ENCODE results near the gene PTH.

The PTH gene

DNA sequence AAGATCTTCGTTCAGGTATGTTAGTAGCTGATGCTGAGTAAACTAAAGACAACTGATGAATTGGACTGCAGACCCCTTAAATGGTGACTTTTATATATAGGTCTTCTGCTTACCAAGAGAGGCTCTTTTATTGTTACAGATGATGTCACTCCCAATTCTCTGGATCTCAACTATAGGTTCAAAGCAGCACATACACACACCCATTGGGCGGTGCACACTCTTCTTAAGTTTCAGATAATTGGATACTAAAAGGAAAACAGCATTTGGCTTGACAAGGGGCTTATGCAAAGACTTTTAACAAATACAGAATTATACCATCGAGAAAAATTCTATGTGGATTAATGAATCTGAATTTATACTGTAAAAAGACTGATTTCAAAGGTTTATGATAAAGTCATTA, at the start of gene PTH:
PTH (minus strand) TSS at position 69 of the 400 bp plus-strand sequence. CDS start 3,142 bp downstream, outside the sequence.
- no peak for DNase-seq (ENCODE audit: low spot score)

DNA sequence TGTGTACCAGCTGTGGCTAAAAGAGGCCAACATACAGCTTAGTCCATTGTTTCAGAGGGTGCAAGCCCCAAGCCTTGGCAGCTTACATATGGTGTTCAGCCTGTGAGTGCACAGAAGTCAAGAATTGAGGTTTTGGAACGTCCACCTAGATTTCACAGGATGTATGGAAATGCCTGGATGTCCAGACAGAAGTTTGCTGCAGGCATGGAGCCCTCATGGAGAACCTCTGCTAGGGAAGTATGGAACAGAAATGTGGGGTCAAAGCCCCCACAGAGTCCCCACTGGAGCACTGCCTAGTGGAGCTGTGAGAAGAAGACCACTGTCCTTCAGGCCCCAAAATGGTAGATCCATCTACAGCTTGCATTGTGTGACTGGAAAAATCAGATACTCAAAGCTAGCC, 42.2 kb upstream of the PTH start:
- no peak for DNase-seq (ENCODE audit: low spot score)

- DNase-seq (ENCODE audit: low spot score) = no peak
Measured at GRCh38 chr11:13535819-13536218, 40.0 kb upstream of the PTH start.

GRCh38 chr11:13534358-13534757, 38.6 kb upstream of the PTH start:
- no peak for DNase-seq (ENCODE audit: low spot score)

- DNase-seq (ENCODE audit: low spot score) = no peak
Measured at GRCh38 chr11:13525257-13525656, 29.5 kb upstream of the PTH start.

- DNase-seq (ENCODE audit: low spot score) = no peak
Measured at GRCh38 chr11:13503393-13503792, 7.6 kb upstream of the PTH start.

DNA sequence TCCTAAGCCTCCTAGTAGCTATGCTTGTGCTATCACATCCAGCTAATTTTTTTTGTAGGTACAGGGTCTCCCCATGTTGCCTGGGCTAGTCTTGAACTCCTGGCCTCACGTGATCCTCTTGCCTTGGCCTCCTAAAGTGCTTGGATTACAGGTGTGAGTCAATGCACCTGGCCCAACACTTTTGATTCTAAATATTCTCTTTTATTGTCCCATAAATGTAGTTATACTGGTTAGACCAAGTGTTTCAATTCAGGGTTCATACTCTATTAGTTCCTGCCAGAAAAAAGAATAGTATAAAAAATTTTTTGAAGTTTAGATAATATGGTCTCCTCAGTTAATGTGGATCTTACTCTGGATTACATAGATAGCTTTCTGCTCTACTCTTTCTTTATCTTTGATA, 6.7 kb upstream of the PTH start:
- DNase-seq (ENCODE audit: low spot score) = no peak

DNA sequence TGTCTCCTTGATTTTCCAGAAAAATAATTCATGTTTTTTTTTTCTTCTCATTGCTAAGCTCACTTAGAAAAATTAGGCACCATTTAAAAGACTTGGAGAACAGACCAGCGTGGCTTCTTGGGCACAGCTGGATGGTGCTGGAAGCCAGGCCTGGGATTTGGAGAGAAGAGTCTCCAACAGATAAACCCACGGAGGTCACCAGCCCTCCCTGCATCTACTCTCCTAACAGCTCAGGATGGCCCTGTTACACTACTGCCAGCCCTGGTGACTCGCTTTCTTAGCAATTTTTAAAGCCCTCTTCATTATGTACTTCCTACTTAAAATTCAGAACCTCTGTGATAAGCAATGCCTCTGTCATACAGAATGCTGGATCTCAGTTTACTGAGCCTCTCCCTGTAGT, 1.7 kb downstream of the PTH start:
- no peak for DNase-seq (ENCODE audit: low spot score)

DNA sequence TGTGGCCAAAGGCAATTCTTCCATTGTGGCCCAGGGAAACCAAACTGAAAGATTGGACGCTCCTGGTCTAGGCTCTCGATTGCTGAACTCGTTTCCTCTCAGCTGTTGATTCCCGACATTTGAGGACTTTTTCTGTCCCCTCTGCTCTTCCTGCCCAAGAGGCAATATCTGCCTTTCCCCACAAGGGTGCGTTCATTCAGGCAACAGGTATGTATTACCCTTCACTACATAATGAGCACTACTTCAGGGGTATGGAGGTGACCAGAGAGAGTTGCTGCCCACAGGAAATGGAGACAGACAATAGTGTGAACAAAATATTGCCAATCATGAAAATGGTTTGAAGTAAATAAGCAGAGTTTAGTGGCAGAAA, 8.2 kb downstream of the PTH start:
- DNase-seq (ENCODE audit: low spot score) = peak; percentile 34

- DNase-seq (ENCODE audit: low spot score) = no peak
Measured at GRCh38 chr11:13486926-13487660, 8.7 kb downstream of the PTH start.

- no peak for DNase-seq (ENCODE audit: low spot score)
Measured at GRCh38 chr11:13480198-13480597, 15.6 kb downstream of the PTH start.

DNA sequence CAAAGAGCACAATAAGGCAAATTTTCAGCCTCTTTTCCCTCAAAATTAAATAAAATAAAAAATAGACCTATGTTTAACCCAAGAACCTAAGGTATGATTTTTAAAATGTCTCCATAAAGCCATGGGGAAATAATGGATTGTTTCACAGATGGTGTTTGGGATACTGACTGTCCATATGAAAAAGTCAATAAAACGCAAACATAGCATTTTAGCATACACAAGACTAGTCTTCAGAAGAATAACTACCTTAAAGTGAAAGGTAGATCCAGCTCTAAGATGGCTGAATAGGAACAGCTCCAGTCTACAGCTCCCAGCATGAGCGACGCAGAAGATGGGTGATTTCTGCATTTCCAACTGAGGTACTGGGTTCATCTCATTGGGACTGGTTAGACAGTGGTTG, 16.1 kb downstream of the PTH start:
- DNase-seq (ENCODE audit: low spot score) = no peak

DNA sequence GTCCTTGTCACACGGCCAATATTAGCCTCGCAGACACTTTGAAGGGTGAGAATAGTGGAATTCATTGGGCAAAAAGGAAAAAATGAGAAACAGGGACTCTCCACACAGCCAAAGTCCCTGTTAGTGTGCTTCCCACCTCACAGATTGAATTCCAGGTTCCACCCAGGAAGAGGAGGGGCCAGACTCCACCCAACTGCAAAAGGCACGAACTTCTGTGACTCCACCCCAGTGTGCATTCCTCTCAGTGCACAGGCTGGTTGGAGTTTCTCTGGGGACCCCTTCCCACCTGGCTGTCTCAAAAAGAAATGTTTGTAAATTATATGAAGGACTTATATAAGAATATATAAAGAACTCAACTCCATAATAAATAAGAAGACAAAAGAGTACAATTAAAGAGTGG, 20.7 kb downstream of the PTH start:
- DNase-seq (ENCODE audit: low spot score) = no peak

DNA sequence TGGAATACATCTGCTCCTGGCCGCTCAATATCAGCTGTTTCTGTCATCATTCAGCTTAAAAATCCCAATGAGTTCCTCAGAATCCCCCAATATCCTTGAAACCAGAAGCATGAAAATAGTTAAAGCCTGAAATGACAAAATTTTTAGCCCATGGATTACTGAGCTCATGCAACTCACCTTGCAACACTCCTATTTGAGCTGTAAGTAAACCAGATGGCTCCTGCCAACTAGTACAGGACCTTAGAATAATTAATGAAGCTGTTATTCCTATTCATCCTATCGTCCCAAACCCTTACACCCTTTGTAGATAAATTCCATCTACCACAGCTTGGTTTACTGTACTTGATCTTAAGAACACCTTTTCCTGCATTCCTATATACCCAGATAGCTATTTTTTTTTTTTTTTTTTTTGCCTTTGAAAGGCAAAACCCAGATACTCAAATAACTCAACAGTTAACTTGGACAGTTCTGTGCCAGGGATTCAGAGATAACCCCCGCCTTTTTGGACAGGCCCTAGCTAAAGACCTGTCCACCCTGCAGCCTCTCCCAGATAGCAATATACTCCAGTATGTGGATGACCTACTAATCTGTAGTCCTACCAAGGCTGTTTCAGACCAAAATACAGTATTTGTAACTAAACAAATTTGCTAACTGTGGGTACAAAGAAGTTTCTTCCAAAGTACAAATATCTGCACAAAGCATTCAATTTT, 22.6 kb downstream of the PTH start:
- no peak for DNase-seq (ENCODE audit: low spot score)

GRCh38 chr11:13468750-13469149, 27.0 kb downstream of the PTH start:
- DNase-seq (ENCODE audit: low spot score) = no peak

DNA sequence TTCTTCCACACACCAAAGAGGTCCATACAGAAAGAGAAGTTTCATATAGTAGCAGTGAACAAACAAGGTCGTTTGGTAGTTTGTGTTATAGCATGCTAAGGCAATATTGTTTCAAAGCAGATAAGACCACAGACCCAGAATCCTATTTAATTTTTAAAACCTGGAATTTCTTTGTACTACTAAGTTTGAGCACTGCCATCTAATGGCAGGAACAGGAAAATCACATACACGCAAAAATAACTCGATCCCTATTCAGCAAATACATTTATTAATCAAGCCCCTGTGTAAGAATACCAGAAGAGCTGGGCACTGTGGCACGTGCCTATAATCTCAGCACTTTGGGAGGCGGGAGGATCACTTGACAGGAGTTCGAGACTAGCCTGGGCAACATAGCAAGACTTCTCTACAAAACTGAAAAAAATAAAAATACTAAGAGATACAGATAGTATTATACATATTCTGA, 29.9 kb downstream of the PTH start:
- DNase-seq (ENCODE audit: low spot score) = no peak

GRCh38 chr11:13463779-13464290, 32.0 kb downstream of the PTH start:
- DNase-seq (ENCODE audit: low spot score) = no peak

DNA sequence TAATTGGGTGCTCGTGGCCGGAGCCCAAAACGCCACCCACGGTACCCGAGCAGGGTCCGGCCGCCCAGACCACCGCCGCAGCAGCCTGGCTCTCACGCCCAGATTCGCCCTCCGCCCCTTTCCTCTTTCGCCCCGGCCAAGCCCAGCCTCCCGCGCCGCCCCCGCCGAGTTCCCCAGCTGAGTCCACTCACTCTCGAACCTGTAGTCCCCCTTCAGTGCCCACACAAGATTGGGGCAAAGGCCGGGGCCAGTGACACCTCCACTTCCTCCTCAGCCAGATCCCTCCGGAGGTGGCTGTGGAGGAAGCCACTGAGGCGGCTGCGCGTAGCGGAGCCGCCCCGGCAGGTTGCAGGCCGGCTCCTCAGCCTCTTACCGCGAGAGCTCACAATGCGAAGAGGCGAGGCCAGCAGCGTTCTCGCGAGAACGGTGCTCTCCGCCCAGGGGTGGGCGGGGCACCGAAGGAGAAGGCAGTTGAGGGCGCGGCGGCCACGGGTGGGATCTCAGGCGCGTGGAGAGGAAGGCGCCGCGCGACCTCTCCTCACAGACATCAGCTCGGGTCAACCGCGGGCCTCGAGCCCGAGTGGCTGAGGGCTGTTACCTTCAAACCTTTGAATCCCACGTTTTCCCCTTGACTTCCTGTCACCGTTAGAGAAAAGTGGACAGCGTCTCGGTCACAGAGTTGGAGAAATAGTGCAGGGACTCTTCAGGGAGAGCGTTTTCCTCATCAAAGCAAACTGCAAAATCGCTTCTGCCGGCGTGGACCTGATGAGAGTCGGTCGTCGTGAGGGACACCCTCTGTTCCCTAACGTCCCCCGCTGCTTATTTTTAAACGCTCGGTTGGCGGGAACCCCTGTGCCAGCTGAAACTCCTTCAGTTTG, 32.7 kb downstream of the PTH start, which contains the start of gene BTBD10:
BTBD10 (minus strand) TSS at position 322 of the 878 bp plus-strand sequence. CDS start 18,098 bp downstream, outside the sequence.
- DNase-seq (ENCODE audit: low spot score) = peak; percentile 59

DNA sequence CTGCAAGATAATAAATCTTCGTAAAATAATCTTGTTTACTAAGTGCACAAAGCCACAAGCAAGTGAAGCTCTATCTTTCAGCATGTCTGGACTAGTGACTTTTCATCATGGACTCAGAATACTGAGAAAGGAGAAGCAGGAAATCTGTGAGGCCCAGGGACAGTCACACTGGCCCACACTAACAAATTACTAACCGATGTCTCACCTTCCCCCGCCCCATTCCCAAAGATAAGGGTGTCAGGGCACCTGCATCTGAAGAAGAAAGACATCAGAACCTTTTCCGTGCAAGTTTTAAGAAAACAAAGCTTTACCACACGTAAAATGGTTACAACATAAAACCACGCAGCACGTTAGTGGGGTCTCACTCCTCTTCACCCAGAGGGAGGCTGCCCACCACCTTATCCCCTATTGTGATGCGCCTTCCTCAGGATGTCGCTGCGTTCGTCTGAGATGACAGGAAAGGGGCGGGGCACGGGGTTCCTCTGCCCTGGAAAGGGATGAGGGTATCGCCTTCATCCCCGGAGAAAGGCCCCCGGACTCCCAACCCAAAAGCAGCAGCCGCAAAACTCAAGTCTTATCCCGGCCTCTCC, 33.4 kb downstream of the PTH start:
- DNase-seq (ENCODE audit: low spot score) = peak; percentile 29

DNA sequence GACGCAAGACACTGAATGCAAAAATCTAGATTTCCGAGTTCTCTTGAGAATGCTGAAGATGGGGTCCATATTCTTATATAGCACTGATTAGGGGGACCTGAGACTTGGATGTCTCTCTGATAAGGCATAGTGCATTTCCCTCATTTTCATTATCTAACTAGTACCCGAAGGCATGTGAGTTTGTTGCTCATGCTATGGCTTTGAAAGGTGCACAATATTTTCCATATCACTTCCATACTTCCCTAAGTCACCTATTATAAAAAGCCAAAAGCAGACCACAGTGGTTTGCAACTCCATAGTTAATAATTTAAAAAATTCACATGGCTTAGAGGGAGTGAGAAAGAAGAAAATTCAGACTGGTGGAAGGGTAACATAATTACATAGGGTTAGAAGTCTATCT, 34.5 kb downstream of the PTH start:
- no peak for DNase-seq (ENCODE audit: low spot score)

GRCh38 chr11:13450832-13451397, 44.9 kb downstream of the PTH start:
- no peak for DNase-seq (ENCODE audit: low spot score)

DNA sequence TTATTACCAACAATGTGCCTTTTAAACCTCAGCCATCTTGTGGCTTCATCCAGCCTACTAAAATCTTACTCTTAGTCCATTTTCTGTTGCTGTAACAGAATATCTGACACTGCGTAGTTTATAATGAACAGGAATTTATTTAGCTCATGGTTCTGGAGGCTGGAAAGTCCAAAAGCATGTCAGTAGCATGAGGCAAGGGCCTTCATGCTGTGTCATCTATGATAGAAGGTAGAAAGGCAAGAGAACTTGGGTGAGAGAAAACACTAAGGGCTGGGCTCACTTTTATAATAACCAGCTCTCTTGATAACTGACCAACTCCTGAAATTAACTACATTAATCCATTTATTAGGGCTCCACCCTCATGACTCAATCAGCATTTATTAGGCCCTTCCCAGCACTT, 46.3 kb downstream of the PTH start:
- DNase-seq (ENCODE audit: low spot score) = no peak

Data from HuH-7.5 (cell line).